Testis (tissue), 3 donors: Measurements from ENCODE around the gene FBXL7. TPM values are rescaled to one million over a fixed set of nuclear protein-coding genes. Genes with fewer than 3 reads are reported as not detected.

Experiments used
- DNase-seq: peaks from one replicate; pipeline ENCODE4 v3.0.0-alpha.2; 2019
- H3K27ac ChIP-seq, 2 donors: fragments of 200-600 bp; sonication (generic); one replicate each; pipeline ENCODE4 v1.5.1; 2019
- H3K27me3 ChIP-seq: fragments of 200-600 bp; sonication (generic); one replicate; pipeline ENCODE4 v1.5.1; 2019
- H3K36me3 ChIP-seq: fragments of 200-600 bp; sonication (generic); one replicate; pipeline ENCODE4 v1.5.1; 2017; ENCODE audit warnings: low read depth; ENCODE audit errors: missing control alignments
- H3K4me1 ChIP-seq: fragments of 200-600 bp; sonication (generic); one replicate; pipeline ENCODE4 v1.5.1; 2019
- H3K4me3 ChIP-seq, 2 donors: fragments of 200-600 bp; sonication (generic); one replicate each; pipeline ENCODE4 v1.5.1; 2017 to 2019
- H3K9me3 ChIP-seq: fragments of 200-600 bp; sonication (generic); one replicate; pipeline ENCODE4 v1.5.1; 2017
- POLR2A ChIP-seq: fragments of 450-650 bp; IDR thresholded peaks from one replicate; pipeline ENCODE4 v1.6.1; 2017; ENCODE audit warnings: antibody characterized with exemption, mild to moderate bottlenecking, moderate library complexity
- WGBS, 2 donors: methylation state at CpG; one replicate each; pipeline ENCODE4 v1.1.5; 2018; 5-methylcytosine and 5-hydroxymethylcytosine counted together
- intact Hi-C: fragments of 100-400 bp; cut with DNase I; formaldehyde crosslinking; loops from one replicate; pipeline ENCODE4 v1.15.1; 2023; ENCODE audit warnings: low total_unique reads
- microRNA counts, 2 donors: library from miRNA; unstranded; fragments of <30 nt; microRNA quantifications; one replicate each; lab custom pipeline; 2016
- microRNA-seq, 2 donors: library from miRNA; unstranded; fragments of <30 nt; microRNA quantifications; one replicate each; pipeline ENCODE4, GENCODE V29; 2016; ENCODE audit warnings: borderline number of aligned reads in 2 of 2, borderline replicate concordance in 1 of 2
- polyA plus RNA-seq: library from polyadenylated mRNA; stranded (reverse); fragments of 350-450 nt; fragmentation: Illumina TruSeq; extraction: RNeasy Lipid Tissue Mini Kit (QIAGEN cat#74804); gene quantifications from one replicate; pipeline ENCODE4 v1.2.3, GENCODE V29; 2014; ENCODE audit warnings: low read depth, low replicate concordance; ENCODE audit not compliant: insufficient read depth
- small RNA-seq, 2 donors: library from RNA; depleted of rRNA; stranded (forward); fragments of <200 nt; gene quantifications; one replicate each; pipeline ENCODE3, GENCODE V24; 2016
- total RNA-seq, 2 donors: library from RNA; depleted of rRNA; stranded (reverse); fragments of >200 nt; gene quantifications; one replicate each; pipeline ENCODE4 v1.2.3, GENCODE V29; 2016
- TF ChIP-seq, protein P1 (sequence below), 3 experiments: fragments of 450-650 bp in 2 of 3; fragments of 200-600 bp in 1 of 3; sonication (generic) in 1 of 3; IDR thresholded peaks; one replicate each; pipeline ENCODE4 v1.5.1; 2016 to 2019; ENCODE audit warnings: antibody characterized with exemption in 3 of 3, mild to moderate bottlenecking in 2 of 3, moderate library complexity in 1 of 3

Gene FBXL7
- total and polyA plus RNA-seq, 3 donors from 2014 or later = 9.8 to 17.3 (median 15.2) TPM

DNA sequence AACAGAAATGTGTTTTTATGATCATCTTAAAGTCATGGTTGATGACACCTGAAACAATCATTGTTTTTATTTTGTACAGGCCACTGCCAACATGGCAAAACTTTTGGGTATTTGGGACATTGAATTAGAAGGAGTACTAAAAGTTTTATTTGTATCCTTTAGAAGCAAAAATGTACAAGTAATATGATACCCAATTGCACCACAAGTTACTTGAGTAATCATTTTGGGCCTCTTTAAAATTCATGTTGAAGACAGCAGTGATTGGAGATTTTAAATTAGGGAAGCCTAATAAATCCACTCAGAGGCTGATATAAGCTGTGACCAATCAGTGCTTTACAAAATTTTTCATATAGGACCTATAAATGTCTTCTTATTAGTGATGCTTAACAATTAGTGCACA lies 466.7 kb downstream of the FBXL7 start:
- Histone ChIP-seq H3K4me3 (no peak overlapping the region), H3K36me3 (no peaks in the 10 kb centered on the region), H3K27me3 (no peaks in the 10 kb centered on the region), H3K27ac (no peak overlapping the region), H3K9me3 (no peaks in the 10 kb centered on the region), H3K4me1 (no peaks in the 10 kb centered on the region)
- TF ChIP-seq, protein P1, sequence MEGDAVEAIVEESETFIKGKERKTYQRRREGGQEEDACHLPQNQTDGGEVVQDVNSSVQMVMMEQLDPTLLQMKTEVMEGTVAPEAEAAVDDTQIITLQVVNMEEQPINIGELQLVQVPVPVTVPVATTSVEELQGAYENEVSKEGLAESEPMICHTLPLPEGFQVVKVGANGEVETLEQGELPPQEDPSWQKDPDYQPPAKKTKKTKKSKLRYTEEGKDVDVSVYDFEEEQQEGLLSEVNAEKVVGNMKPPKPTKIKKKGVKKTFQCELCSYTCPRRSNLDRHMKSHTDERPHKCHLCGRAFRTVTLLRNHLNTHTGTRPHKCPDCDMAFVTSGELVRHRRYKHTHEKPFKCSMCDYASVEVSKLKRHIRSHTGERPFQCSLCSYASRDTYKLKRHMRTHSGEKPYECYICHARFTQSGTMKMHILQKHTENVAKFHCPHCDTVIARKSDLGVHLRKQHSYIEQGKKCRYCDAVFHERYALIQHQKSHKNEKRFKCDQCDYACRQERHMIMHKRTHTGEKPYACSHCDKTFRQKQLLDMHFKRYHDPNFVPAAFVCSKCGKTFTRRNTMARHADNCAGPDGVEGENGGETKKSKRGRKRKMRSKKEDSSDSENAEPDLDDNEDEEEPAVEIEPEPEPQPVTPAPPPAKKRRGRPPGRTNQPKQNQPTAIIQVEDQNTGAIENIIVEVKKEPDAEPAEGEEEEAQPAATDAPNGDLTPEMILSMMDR (IDR thresholded peaks at IDR 0.05) = no peak
- TF ChIP-seq POLR2A = no peak
- intact Hi-C loops = no loop called here
- no peak for DNase-seq

DNA sequence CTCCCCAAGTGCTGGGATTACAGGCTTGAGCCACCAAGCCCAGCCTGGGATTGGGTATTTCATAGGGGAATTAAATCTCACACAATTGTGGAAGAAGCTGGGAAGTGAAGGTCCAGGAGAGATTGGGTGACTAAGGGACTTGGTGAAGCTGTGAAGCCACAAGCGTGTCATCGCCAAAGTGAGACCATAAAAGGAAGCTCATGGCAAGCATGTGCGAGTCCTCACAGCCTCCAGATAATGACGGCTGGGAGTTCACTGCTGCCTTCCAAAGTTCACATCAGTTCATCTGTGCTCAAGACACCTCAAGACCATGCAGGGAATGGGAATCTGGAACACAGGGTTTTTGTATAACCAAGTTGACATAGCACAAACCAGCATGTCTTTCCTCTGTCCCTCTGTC lies 469.0 kb downstream of the FBXL7 start:
- Histone ChIP-seq H3K4me3 (no peak overlapping the region), H3K27ac (no peak overlapping the region), H3K36me3 (no peaks in the 10 kb centered on the region), H3K27me3 (no peaks in the 10 kb centered on the region), H3K9me3 (no peaks in the 10 kb centered on the region), H3K4me1 (no peaks in the 10 kb centered on the region)
- 80 to 85% methylated on average over 4 of the region's 4 CpGs for WGBS, 2 donors
- DNase-seq = no peak
- intact Hi-C loops = no loop called here
- TF ChIP-seq, protein P1 (IDR thresholded peaks at IDR 0.05) = no peak
- no peak for TF ChIP-seq POLR2A

DNA sequence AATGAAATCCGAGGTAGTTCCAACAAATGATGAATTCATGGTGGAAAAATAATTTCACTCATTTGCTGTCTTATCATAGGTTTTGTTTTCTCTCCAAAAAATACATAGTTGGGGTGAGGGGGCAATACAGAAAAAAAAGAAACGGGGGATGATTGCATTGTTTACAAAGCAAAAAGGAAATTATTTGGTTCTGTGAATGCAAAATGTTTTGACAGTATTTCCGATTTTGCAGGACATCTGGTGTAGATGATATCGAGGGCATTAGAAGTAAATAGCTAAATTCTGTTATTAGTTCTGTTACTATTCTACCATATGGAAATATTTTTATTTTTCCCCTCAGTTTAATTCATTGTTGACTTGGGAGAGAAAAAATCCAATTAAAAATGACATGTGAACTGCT lies 477.9 kb downstream of the FBXL7 start:
- Histone ChIP-seq H3K36me3 (no peaks in the 10 kb centered on the region), H3K27ac (no peak overlapping the region), H3K4me1 (no peaks in the 10 kb centered on the region), H3K4me3 (no peak overlapping the region), H3K9me3 (no peaks in the 10 kb centered on the region), H3K27me3 (no peaks in the 10 kb centered on the region)
- no peak for DNase-seq
- no peak for TF ChIP-seq POLR2A
- TF ChIP-seq, protein P1 (IDR thresholded peaks at IDR 0.05) = no peak
- intact Hi-C loops = no loop called here
- WGBS, 2 donors = 74% methylated on average over 4 of the region's 4 CpGs

DNA sequence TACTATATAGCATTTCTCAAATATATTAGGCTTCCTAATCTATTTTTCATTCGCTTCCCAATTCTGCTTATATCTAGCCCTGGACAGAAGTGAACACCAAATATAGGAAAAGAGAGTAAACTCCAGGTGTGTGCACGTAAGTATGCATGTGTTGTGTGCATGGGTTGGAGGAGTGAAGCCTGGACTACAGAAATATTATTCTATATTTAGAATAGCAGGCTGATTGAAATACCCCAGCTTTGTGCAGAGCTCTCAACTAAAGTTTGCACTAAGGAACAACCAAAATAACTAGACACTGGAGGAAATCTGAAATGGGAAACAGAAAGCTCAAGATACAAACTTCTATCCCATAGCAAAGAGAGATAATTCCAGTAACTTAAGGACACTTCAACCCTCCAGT lies 480.9 kb downstream of the FBXL7 start:
- H3K4me3 ChIP-seq = no peak overlapping the region
- no peak for DNase-seq
- H3K4me1 ChIP-seq = no peaks in the 10 kb centered on the region
- intact Hi-C loops = no loop called here
- WGBS, 2 donors = 92 to 98% methylated on average over 2 of the region's 2 CpGs
- H3K27ac ChIP-seq = no peak overlapping the region
- no peaks in the 10 kb centered on the region for H3K9me3 ChIP-seq
- no peaks in the 10 kb centered on the region for H3K27me3 ChIP-seq
- no peak for TF ChIP-seq POLR2A
- TF ChIP-seq, protein P1 (IDR thresholded peaks at IDR 0.05) = no peak
- H3K36me3 ChIP-seq = no peaks in the 10 kb centered on the region

DNA sequence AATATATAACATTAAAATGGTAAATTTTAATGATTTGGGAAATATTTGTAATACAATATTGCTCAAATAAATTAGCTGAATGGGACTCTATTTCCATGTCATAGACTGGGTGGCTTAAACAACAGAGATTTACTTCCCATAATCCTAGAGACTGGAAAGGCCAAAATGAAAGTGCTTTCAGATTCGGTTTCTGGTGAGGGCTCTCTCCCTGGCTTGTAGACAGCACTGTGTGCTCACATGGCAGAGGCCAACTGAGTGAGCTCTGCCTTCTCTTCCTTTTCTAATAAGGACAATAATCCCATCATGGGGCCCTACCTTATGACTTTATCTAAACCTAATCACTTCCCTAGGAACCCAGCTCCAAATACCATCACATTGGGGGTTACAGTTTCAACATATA lies 483.4 kb downstream of the FBXL7 start:
- H3K4me3 ChIP-seq = no peak overlapping the region
- H3K27me3 ChIP-seq = no peaks in the 10 kb centered on the region
- no peak for DNase-seq
- no peaks in the 10 kb centered on the region for H3K4me1 ChIP-seq
- H3K27ac ChIP-seq = no peak overlapping the region
- TF ChIP-seq, protein P1 (IDR thresholded peaks at IDR 0.05) = no peak
- TF ChIP-seq POLR2A = no peak
- no peaks in the 10 kb centered on the region for H3K36me3 ChIP-seq
- 42 to 59% methylated on average over 1 of the region's 1 CpG for WGBS, 2 donors
- no peaks in the 10 kb centered on the region for H3K9me3 ChIP-seq
- intact Hi-C loops = no loop called here

MicroRNAs within 50 kb of the gene (microRNA counts, 767-probe panel; counts per million panel counts)
- microRNA hsa-miR-887 (lab: Ali Mortazavi, UCI) = 0 to 152 counts per million in 2 donors

Small RNA genes within 50 kb of the gene (microRNA-seq; reads per million reads assigned to microRNA genes)
- 78.6 to 117 reads per million in 2 donors for gene MIR887

Small RNA genes within 50 kb of the gene (small RNA-seq; reads per million reads assigned to genes)
- 2.3 to 3.6 reads per million in 2 donors for gene MIR887
